Activated T-helper 1 cell treated with anti-CD3 and anti-CD28 coated beads, Interleukin-12 subunit alpha, Interleukin-12 subunit beta, Interleukin-2, Interleukin-4 antibody, amounts not matched to agents 30 ng/mL and 10 ng/mL and 1 ng/mL, durations not matched to agents 14 hours and 24 hours and 36 hours (primary cell): Measurements from ENCODE around the gene OPN4. TPM values are rescaled to one million over a fixed set of nuclear protein-coding genes. Genes with fewer than 3 reads are reported as not detected.

ENCODE experiments used
- total RNA-seq: library from RNA; stranded (reverse); gene quantifications from 2 replicates; pipeline ENCODE4 v1.2.3, GENCODE V29; 2022

The OPN4 gene
- total RNA-seq, 1 donor from 2014 or later = not detected

Other genes with a start within 250 kb of the OPN4 start
- 49.7 and 50.2 TPM in 2 replicates for gene WAPL, start 132.8 kb upstream of the OPN4 start, total RNA-seq
- 0.10 TPM in 1 of 2 replicates, not detected in the other for gene LDB3, start 14.0 kb downstream of the OPN4 start, total RNA-seq
- 9.7 and 14.5 TPM in 2 replicates for gene BMPR1A, start 102.1 kb downstream of the OPN4 start, total RNA-seq